NCI-H345 (cell line): ENCODE measurements around the gene DUS1L.

Experiments
- DNase-seq: peaks from one replicate; lab custom pipeline; 2025; lab: John Stamatoyannopoulos, UW

DUS1L gene

DNA sequence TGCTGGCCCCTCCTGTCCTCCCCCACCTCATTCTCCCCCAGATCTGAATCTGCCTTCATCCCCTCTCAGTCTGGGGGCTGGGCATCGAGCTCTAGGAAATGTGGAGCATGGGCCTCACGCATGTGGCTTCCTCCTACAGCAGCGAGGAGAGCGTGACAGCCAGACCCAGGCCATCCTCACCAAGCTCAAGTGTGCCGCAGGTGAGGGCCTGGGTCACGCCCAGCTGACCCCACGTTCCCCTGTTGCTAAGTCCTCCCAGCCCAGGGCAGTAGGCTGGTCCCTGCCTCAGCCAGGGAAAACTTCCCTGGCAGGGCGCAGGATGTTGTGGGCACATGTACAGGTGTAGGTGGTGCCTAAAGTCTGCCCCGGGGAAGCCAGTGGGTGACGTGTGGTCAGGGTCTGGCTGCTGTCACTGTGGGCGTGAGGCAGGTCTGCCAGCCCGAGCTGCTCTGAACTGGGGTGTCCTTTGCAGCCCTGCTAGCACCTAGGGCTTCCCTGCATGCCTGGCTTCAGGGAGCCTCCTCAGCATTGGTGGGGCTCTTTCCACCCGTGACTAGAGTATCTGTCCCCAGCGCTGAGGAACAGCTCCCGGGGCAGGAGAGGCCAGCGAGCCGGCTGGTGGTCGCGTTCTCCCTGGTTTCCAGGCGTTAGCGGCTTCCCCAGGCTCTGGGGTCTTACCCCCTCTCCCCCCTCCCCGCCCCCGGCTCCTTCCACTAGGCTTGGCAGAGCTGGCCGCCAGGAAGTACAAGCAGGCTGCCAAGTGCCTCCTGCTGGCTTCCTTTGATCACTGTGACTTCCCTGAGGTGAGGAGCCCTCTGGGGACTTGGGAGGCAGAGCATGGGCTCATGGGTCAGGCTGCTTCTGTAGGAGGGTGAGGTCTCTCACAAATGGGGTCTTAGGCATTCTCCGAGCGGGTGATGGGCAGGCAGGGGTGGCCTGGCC, 10.3 kb downstream of the DUS1L start:
- DNase-seq, result no peak

DNA sequence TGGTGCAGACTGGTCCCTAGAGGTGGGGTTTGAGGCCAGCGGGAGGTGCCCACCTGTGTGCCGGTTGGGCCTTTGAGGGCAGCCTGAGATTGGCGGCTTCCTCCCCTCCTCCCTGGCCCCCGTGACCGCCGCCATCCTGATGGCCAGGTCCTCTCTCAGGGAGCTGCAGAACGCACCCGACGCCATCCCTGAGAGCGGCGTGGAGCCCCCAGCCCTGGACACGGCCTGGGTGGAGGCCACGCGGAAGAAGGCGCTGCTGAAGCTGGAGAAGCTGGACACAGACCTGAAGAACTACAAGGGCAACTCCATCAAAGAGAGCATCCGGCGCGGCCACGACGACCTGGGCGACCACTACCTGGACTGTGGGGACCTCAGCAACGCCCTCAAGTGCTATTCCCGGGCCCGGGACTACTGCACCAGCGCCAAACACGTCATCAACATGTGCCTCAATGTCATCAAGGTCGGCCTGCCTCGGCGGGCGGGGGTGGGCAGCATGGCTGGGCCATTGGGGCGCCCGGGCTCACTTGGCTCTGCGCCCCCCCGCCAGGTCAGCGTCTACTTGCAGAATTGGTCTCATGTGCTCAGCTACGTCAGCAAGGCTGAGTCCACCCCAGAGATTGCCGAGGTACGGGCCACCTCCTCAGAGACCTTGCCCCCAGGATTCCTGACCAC, 11.1 kb downstream of the DUS1L start:
- no peak for DNase-seq

DNA sequence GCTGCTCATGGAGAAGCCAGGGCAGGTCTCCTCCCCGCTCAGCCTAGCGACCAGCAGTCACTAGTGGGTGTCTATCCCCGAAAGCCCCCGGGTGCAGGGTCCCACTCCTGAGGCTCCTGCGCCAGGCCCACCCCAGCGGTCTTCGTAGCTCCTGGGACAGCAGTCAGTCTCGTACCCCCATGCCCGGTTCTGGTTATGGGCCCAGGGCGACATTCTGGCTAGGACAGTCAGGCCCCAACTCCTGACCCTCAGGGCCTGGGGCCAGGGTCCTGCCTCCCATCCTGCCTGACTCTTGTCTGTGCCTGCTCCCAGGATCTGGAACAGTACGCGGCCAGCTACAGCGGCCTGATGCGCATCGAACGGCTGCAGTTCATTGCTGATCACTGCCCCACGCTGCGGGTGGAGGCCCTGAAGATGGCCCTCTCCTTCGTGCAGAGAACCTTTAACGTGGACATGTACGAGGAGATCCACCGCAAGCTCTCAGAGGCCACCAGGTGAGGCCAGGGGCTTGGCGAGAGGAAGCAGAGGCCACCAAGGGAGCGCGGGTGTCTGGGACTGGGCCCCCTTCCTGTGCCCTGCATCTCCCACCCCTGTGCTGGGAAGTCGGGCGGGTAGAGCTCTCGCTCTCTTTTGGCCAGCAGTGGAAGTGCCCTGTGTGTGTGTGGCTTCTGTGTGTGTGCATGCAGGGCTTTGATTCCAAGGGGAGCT, 11.9 kb downstream of the DUS1L start:
- no peak for DNase-seq

DNA sequence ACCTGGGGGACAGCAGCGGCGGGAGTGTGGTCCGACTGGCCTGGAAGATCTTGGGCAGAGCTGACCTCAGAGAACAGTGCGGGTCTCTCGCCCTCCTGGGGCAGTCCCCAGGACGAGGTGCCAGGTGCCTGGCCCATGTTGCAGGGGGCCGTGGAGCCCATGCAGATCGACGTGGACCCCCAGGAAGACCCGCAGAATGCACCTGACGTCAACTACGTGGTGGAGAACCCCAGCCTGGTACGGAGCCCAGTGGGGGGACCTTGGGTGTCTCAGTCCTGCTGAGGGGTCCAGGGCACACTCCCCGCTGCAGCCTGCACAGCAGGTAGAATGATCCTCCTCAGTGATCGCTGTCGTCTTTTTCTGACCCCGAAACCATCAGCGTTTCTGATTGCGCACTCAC, 12.5 kb downstream of the DUS1L start:
- no peak for DNase-seq

DNA sequence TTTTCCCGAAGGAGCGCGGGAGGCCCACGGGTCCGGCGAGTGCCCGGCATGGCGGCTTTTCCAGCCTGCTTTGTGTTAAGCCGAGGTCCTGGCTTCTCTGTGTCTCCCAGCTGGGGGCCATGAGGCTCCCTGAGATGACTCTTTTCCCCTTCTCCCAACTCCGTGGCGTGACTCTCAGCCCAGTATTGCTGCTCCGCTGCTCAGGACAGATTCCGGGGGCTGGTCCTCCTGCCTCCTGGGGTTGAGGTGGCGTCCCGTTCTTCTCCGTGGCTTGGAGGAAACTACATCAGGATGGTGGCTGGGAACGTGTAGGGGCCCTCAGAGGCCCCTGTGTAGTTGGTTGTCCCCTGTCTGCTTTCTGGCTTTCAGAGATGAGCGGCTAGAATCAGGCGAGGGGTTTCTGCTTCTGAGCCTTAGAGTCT, 13.0 kb downstream of the DUS1L start:
- no peak for DNase-seq

DNA sequence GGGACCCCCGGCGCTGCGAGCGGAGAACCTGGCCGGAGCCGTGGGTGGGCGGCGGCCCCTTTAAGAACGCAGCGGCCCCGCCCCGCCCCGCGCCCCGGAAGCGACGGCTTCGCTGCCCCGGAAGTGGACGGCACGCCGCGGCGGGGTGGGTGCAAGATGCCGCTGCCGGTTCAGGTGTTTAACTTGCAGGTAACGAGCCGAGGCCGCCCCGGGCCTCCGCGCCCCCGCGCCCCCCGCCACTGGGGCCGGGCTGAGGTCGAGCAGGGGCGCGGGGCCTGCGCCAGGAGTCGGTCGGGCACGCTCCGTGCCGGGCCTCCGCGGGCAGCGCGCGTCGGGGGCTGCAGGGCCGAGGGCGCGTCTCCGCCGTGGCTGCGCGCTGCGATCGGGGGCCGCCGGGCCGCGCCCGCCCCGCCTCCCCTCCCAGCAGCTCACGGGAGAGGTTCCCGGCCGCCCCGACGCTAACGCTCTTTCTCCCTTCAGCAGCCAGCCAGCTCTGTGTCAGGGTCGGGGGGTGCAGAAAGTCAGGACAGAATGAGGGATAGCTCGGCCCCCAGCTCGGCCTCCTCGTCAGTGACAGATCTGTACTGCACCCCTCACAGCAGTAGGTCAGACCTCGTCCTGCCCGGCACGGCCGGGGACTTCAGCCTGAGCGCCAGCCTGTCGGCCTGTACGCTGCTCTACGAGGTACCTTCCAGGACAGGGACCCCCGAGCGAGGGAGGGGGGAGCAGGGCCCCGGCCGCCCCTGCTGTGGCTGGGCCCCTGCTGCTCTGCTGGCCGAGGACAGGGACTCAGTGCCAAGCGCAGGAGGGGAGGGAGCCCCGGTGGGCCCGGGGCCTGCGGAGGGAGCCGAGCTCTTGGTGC, 13.6 kb downstream of the DUS1L start, which contains the start of the genes GPS1 and RFNG:
Gene GPS1 (plus strand): TSS at position 123 of the 862 bp plus-strand sequence. CDS start 34 bp downstream, at position 157.
Gene RFNG (minus strand): TSS at position 36 of the 862 bp plus-strand sequence. CDS start 45 bp downstream, outside the sequence.
- DNase-seq, result peak; percentile 87

DNA sequence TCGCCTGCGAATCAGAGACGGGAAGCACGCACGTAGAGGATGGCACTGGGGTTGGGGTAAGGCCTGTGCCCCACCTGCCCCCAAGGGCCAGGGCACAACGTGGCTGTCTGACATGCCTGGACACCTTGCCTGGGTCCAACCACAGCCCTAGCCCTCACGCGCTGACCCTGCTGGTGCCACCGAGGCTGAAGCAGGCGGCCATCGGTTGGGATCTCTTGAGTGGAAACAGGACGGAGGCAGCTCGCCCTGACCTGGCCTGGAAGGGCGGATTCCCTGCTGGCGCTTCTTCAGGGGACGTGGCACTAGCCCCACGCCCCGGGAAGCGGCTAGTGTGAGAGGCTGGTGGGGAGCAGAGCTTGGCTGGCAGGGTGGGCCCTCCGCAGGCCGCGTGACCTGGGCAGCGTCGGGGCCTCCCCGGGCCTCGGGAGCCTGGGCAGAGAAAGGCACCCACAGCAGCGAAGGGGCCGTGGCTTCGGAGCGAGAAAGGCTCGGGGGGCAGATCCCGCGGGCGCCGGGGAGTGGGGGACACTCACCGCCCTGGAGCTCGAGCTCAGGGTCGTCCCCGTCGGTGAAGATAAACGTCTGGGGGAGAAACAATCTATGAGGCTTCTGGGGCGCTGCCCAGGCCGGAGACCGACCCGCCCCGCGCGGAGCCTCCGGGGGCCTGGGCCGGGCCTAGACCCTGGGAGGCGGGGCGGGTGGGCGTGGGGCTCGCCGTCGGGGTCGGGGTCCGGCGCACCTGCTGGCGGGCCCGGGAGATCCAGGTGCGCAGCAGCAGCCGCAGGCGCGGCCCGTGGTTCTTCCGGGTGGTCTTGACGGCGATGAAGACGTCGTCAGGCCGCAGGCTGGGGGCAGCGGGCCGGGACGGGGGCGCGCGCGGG, 14.6 kb downstream of the DUS1L start:
- DNase-seq, result no peak

DNA sequence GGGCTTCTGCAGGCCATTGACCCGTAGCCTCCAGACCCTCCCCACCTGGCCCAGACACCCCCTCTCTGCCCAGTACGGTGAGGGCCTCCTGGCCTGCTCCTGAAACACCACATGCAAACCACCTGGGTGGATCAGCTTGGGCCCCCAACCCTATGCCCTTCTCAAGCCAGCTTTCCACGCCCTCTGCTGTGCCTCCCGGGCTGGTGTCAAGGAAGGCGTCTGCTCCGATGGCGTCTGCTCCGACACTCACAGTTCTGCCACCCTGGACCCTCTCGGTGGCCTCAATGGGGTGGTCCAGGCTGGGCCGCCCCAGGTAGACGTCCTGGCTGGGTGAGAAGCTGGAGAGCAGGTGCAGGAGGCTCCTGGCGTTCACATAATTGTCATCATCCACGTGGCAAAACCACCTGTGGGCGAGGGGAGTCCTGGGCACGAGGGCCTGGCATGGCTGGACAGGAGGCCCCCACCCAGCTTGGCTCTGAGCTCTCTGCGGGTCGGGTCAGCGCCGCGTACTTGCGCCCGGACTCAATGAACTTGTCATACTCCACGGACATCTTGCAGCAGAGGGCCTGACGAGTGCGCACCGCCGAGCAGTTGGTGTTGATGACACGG, 15.3 kb downstream of the DUS1L start:
- DNase-seq, result no peak

DNA sequence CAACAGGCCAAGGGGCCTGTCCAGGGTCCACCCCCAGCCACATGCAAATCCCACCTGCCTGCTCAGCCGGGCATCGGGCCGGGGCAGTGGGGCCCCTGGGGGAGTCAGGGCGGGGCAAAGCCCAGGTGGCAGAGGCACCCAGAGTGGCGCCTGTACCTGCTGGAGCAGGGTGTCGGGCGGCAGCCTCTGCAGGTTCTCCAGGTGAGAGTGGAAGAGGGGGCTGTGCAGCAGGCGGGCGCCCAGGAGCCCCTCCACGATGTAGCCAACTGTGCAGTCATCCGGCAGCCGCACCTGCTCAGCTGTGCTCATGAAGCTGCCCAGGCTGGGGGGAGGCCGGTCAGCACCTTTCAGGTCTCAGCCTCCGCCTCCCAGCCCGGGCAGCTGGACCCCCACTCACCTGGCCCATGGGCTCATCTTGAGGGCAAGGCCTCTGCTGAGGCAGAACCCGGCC, 16.1 kb downstream of the DUS1L start:
- DNase-seq, result no peak

DNA sequence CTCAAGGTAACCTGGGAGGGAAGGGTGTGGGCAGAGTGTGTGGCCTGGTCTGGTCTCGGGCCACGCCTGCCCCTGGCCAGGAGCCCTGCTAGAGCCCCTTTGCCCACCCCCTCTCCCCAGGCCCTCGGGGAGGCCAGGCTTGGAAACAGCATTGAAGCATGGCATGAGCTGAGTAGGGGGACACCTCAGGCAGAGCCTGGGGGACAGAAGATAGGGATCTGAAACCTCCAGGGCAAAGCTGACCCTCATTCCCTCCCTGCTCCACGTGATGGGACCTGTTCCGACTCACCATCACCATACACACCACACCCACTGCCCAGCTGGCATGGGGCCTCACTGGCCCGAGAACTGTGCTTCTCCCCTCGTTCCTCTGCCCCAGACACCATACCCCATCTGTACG, 16.5 kb downstream of the DUS1L start:
- DNase-seq, result no peak

DNA sequence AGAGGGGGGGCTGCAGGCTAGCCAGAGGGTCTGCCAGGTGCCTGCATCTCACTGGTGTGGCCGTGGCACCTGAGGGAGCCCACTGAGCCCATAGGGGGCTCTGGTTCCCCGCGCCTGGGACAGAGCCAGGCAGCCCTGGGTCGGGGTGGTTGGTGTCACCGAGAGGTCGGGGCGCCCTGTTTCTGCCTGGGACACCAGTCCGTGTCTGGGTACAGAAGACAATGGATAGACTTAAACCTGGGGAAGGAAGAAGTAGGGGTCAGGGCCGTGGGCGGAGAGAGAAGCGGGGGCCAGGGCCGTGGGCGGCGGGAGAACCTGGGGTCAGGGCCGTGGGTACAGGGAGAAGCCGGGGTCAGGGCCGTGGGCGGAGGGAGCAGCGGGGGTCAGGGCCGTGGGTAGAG, 17.0 kb downstream of the DUS1L start:
- DNase-seq, result no peak

DNA sequence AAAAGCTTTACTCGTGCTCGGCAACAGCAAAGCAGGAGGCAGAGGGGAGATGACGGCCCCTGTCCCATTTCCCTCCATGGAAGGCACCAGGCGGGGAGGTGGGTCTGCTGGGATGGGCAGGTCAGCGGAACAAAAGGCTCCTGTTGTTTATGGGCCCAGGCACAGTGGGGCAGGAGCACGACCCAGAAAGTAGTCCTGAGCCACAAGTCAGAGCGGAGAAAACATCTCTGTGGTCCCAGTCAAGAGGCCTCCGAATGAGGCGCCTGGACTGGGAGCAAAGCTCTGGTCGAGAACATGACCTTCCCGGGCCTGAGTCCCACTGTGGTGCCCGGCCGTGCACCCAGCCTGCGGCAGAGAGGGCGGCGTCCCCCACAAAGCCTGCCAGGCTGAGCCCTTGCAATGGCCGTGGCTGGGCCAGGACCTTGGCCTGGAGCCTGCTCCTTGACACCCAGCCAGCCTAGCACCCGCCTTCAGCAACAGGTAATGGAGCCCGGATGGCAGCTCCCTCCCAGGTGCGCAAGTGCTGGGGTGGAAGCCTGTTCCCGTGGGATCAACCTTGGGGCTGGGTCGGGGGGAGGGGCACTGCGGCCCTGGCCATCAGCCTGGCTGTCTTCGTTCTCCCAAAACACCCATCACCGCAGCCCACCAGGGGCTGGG, 17.6 kb downstream of the DUS1L start:
- no peak for DNase-seq

DNA sequence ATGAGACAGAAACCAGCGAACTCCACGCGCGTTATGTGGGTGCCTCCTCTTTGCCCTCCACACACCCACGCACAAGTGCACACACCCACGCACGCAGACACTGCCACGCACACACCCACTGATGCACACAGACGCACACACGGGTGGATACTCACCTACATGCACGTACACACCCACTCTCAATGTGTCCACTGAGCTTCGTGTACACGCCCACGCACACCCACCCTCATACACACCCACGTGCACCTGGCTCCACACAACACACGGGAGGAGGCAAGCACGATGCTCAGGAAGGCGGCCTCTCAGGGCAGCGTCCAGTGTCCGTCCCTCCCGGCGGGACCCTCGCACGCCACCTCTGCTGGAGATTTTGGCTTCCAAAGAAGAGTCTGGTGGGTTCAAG, 18.2 kb downstream of the DUS1L start:
- no peak for DNase-seq

DNA sequence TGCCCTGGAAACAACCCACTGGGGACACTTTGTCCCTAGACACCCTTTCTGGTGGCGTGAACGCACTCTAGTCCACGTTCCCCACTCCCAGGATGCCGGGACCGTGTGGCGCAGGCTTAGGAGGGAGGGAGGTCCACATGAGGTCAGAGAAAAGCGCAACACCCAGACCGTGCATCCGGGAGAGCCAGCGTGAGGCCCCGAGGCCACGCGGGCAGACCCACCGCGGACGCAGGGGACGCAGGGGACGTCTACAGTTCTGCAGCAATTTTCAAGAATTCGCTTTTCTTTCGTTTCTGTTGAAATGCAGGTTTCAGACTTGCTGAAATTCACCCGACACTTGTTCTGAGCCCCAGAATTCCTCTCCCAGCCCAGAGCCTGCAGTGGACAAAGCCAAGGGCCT, 18.7 kb downstream of the DUS1L start:
- no peak for DNase-seq

DNA sequence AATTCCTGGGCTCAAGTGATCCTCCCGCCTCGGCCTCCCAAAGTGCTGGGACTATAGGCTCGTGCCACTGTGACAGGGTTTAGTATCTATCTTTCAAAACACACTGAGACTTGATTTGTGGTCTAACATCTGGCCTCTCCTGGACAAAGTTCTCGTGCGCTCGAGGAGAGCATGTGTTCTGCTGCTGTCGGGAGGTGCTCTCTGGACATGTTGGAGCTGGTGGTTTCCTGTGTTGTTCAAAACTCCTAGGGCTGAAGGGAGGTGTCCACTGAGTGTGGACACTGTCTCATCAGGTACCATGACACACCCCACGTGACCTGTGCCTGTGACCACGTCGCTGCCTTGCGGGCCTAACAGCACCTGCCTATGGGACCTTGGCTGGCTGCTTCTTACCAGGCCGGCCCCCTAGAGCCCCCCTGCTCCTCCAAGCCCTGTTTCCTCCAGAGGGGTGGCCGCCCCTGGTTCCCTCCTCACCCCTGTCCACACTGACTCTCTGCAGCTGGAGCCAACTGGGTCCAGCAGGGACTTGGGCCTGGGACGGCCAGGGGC, 19.6 kb downstream of the DUS1L start:
- DNase-seq, result no peak

DNA sequence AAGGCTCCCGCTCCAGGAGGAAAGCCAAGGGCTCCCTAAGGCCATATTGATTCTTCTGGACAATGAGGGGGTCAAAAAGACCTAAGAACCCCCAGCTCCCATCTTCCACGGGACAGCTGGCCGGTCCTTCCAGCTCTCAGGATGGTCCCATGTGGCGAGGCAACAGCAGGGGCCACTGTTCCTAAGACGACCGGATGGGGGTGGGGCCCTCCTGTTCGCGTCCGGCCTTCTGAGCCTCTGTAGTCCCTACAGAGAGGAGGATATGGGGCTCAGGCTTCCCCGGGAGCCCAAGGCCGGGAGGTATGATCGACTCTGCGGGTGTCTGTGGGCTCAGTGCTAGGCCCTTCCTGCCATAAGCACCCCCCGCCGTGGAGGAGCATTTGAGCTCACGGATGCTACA, 22.1 kb downstream of the DUS1L start:
- DNase-seq, result no peak

DNA sequence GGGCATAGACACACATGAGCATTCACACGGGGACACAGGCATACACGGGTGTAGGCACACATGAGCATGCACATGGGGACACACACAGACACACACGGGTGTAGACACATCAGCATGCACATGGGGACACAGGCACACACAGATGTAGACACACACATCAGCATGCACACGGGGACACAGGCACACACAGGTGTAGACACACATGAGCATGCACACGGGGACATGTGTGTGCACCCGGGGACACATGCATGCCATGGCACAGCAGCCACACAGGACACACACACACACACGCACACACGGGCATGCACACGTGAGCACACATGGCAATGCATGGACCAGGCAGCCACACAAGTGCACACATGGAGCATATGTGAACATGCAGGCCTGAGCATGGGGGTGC, 23.0 kb downstream of the DUS1L start:
- DNase-seq, result no peak

DNA sequence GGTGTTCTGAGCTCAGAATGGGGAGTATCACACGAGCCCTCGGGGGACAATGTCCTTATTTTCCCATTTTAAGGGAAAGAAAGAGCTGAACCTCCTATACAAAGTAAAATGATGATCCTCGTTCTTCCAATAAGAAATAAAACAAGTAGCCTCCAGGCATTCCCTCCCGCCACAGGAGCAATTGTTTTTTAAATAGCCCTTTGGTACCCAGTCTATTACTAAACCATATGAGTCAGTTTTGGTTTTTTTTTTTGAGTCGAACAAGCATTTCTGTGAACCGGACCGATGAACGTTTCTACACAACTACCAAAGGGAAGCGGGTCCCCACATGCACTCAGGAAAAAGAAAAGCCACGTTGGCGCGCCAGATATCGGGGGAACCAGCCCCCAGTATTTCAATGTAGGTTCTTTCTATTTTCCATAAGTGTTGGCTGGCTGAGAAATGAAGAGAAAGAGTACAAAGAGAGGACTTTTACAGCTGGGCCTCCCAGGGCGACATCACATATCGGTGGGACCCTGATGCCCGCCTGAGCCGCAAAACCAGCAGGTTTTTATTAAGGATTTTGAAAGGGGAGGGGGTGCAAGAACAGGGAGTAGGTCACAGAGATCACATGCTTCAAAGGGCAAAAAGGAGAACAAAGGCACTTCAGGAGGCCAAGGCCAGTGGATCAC, 24.3 kb downstream of the DUS1L start:
- DNase-seq, result no peak
